NK-92 treated with Interleukin-12 subunit alpha and Interleukin-12 subunit beta, amount 100 ng/mL, for 24 hours (cell line): ENCODE data around the gene ZBTB8OS.

Source experiments
- DNase-seq: peaks from one replicate; lab custom pipeline; 2025; lab: John Stamatoyannopoulos, UW

Gene ZBTB8OS

DNA sequence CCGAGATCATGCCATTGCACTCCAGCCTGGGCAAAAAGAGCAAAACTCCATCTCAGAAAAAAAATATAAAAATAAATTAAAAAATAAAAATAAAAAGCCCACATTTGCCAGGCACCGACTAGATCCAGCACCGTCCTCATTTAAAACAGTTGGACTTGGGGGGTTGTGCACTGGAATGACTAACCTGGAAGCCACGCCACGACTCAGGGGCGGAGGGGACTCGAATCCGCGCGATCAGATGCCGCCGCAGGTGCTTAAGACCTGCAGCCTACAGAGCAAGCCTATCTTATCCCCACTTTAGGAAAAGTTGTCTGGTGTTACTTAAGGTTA, 38.5 kb downstream of the ZBTB8OS start:
- DNase-seq, result no peak

DNA sequence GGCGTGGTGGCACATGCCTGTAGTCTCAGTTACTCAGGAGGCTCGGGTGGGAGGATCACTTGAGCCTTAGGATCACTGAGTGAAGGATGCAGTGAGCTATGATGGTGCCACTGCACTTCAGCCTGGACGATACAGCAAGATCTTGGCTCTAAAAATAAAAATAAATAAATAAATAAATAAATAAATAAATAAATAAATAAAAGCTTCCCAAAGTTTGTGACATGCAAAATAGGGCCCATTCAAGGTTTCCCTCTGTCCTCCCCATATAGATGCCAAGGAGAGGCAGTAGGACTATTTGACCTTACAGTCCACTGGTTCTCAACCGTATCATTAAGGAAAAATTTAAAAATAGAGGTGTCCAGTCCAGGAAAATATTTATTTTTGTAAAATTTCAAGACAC, 41.2 kb downstream of the ZBTB8OS start:
- DNase-seq, result no peak

DNA sequence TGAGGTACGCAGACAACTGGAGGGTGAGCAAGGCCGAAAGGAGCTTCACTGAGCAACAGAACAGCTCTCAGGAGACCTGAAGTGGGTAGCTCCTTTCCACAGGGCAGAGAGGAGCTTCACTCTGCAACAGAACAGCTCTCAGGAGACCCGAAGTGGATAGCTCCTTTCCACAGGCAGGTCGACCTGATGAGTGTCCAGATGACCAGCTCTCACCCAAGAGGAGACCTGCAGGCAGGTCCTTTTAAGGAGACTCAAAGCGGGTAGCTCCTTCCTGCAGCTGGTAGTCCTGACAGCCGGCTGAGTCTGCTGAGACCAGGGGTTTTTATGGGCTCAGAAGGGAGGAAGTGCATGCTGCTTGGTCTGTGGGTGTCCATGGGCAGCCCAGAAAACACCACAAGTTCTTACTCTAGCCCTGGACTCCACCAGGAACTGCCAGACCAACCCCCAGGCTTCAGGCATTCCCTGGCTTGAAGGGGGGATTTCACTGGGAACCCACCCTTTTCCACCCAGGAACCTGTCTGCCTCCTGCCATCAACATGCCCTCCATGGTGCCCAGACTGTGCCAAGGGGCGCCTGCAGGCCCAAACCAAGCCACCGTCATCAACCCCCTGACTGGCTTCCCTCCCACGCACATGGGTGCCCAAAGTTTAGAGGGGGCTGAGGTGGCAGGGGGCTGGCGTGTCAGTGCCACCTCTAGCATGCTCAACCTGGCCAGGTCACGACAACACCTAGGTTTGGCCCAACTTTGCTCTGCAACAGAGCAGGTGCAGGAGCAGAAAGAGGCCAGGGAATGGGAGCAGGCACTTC, 43.6 kb downstream of the ZBTB8OS start:
- DNase-seq, result no peak

DNA sequence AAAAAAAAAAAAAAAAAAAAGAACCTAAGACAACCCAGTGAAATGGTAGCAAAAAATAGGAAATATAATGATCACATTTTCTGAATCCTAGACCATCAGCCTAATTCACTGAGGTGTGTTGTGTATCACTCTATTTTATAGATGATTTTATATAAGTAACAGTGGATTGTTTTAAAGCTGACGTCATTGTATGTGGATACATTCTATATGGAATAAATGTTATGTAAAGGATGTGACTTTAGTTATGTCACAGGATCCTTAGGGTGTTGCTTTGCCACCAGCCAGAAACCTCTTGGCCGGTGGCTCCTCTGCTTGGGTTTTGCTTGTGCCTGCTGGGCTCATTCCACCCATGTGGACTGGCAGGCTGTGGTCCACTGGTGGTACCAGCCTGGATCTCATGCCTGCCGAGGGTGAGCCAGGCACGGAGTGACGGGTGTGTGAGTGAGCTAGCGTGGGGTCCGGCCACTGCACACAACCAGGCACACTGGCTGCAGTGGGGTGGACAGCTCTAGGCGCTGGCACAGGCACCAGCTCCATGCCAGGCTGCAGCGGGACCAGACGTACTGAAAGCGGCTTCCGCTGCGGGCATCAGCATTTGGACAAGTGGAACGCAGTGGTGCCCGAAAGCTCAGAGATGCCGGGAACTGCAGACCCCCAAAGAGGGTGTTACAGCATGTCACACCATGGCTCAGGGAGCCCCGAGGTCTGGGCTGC, 44.5 kb downstream of the ZBTB8OS start:
- no peak for DNase-seq

DNA sequence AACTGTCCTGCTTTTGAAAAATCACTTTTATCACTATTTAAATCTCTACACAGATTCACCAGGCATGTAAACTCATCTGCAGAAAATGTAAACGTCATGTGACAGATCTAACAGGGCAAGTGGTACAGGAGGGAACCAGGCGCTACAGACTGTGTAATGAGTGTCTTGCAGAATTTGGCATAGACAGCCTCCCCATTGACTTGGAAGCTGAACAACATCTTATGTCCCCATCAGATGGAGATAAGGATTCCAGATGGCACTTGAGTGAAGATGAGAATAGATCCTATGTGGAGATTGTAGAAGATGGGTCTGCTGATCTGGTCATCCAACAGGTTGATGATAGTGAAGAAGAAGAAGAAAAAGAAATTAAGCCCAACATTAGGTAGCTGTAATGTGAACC, 50.3 kb downstream of the ZBTB8OS start:
- DNase-seq, result no peak

DNA sequence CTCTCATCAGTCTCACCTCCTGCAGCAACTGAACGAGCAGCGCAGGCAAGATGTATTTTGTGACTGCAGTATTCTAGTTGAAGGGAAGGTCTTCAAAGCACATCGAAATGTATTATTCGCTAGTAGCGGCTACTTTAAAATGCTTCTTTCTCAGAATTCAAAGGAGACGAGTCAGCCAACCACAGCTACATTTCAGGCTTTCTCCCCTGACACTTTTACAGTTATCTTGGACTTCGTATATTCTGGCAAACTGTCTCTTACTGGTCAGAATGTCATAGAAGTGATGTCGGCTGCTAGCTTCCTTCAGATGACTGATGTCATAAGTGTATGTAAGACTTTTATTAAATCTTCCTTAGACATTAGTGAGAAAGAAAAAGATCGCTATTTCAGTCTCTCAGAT, 57.4 kb downstream of the ZBTB8OS start:
- no peak for DNase-seq

DNA sequence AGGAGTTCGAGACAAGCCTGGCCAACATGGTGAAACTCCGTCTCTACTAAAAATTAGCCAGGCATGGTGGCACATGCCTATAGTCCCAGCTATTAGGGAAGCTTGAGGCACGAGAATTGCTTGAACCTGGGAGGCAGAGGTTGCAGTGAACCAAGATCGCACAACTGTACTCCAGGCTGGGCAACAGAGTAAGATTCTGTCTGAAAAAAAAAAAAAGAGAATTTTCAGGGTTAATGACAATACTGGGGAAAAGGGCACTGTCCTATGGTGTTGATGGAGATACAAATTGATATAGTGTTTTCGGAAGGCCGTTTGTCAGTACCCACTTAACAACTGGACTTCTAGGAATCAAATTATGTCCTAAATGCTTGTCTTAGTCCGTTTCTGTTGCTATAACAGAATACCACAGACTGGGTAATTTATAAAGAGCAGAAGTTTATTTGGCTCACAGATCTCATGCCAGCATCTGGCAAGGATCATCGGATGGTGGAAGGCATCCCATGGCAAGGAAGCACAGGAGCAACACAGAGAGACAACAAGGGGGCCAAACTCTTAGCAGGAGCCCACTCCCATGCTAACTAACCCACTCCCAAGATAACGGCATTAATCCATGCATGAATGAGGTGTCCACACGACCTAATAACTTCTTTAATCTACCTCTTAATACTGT, 69.9 kb downstream of the ZBTB8OS start:
- no peak for DNase-seq
